Heart left ventricle (tissue), 16 donors: ENCODE results near the gene SMARCC1. TPM values are rescaled to one million over a fixed set of nuclear protein-coding genes. Genes with fewer than 3 reads are reported as not detected.

Experiments used
- ATAC-seq, 4 donors: fragments of 200-7000 bp; cut with Tn5 transposase; one replicate each; pipeline ENCODE4 v1.9.1; 2020 to 2022; ENCODE audit warnings: moderate library complexity in 4 of 4, mild to moderate bottlenecking in 3 of 4, moderate number of reproducible peaks in 1 of 4
- DNase-seq, 5 donors: peaks; one replicate each; pipeline ENCODE4 v3.0.0-alpha.2; 2020
- H3K27ac ChIP-seq, 12 donors: fragments of 200-600 bp; sonication (generic) in 4 of 12; one replicate each; pipeline versions ENCODE4 v1.5.0 to v1.8.0; 2016 to 2022; ENCODE audit warnings: mild to moderate bottlenecking in 2 of 12
- H3K27me3 ChIP-seq, 9 donors: fragments of 200-600 bp; sonication (generic) in 2 of 9; one replicate each; pipeline versions ENCODE4 v1.5.1 to v1.8.0; 2016 to 2022; ENCODE audit warnings: mild to moderate bottlenecking in 3 of 9
- H3K36me3 ChIP-seq, 9 donors: fragments of 200-600 bp; sonication (generic) in 2 of 9; one replicate each; pipeline versions ENCODE4 v1.5.0 to v1.8.0; 2018 to 2022; ENCODE audit warnings: mild to moderate bottlenecking in 2 of 9
- H3K4me1 ChIP-seq, 12 donors: fragments of 200-600 bp; sonication (generic) in 4 of 12; one replicate each; pipeline versions ENCODE4 v1.5.0 to v1.8.0; 2016 to 2022; ENCODE audit warnings: mild to moderate bottlenecking in 3 of 12
- H3K4me3 ChIP-seq, 12 donors: fragments of 200-600 bp; sonication (generic) in 4 of 12; one replicate each; pipeline versions ENCODE4 v1.5.0 to v1.8.0; 2017 to 2022; ENCODE audit warnings: mild to moderate bottlenecking in 9 of 12, moderate library complexity in 4 of 12
- H3K9me3 ChIP-seq, 12 donors: fragments of 200-600 bp; sonication (generic) in 4 of 12; one replicate each; pipeline versions ENCODE4 v1.5.0 to v1.8.0; 2016 to 2022; ENCODE audit warnings: mild to moderate bottlenecking in 1 of 12
- CTCF ChIP-seq, 12 donors: fragments of 200-600 bp; sonication (generic) in 4 of 12; IDR thresholded peaks; one replicate each; pipeline versions ENCODE4 v1.5.0 to v1.8.0; 2018 to 2022; ENCODE audit warnings: antibody characterized with exemption in 12 of 12, mild to moderate bottlenecking in 5 of 12
- POLR2A ChIP-seq, 2 donors: fragments of 450-650 bp; IDR thresholded peaks; one replicate each; pipeline ENCODE4 v1.6.1; 2017; ENCODE audit warnings: antibody characterized with exemption in 2 of 2, mild to moderate bottlenecking in 2 of 2, moderate library complexity in 2 of 2
- WGBS, 4 donors: extraction: QIAGEN DNeasy Blood & Tissue Kit in 2 of 4; methylation state at CpG; one replicate each; pipeline versions ENCODE4 v1.1.5 to v1.1.7; 2013 to 2018; 5-methylcytosine and 5-hydroxymethylcytosine counted together
- intact Hi-C, 10 donors: fragments of 100-400 bp; cut with DNase I; formaldehyde crosslinking; loops; one replicate each; pipeline versions ENCODE4 v1.11.1 to v1.14.2; 2022
- polyA plus RNA-seq, 2 donors: library from polyadenylated mRNA; stranded (reverse); fragments of 200-250 nt; gene quantifications; one replicate each; pipeline ENCODE4 v1.2.3, GENCODE V29; 2013
- total RNA-seq, 9 donors: library from RNA; depleted of rRNA in 2 of 9; stranded (reverse); fragments of >200 nt in 2 of 9; fragmentation: NEBNext Ultra II Directional in 3 of 9; extraction: Animal tissue kit (Norgen Biotek cat#: 25700) in 3 of 9; gene quantifications; one replicate each; pipeline versions ENCODE4 v1.1.0 to v1.2.4, GENCODE V29; 2016 to 2023
- donor health status: ischemic (EF 13 %, LVEDD 7.1; RV severe dilation, severe dysfunction).
- donor health status: healthy with polysubstance abuse.
- donor health status: DM: no; HTN: yes; CAD: no.
- donor health status: DM: no; HTN: no; CAD: no.
- donor health status: ischemic (EF 25% LVEDD 6.9; RV normal size, moderate dysfunction).
- donor health status: ischemic (EF 25% LVEDD 5.7; RV mildly dilated, moderate dysfunction).
- donor health status: healthy.
- donor health status: DM: yes; HTN: yes; CAD: no.
- donor health status: ischemic (EF 35%, LVEDD 5.7; RV mildly dilated, moderate dysfunction).
- donor health status: nonischemic (EF 11% LVEDD 7.7; RV severe dilation, severe dysfunction).
- donor health status: DM: yes; HTN: yes; CAD: no.
- donor health status: PGD.
- donor health status: ischemic (EF 29% LVEDD 5.4; RV normal size, mild dysfunction).
- donor health status: nonischemic (EF 23%, LVEDD 6.1; RV moderate dilation, normal function).

Gene SMARCC1
- total and polyA plus RNA-seq, 11 donors = 5.8 to 31.4 (median 25.5) TPM

GRCh38 chr3:47663630-47664240, 118.0 kb downstream of the SMARCC1 start:
- H3K4me1 ChIP-seq = no peaks in the 10 kb centered on the region
- intact Hi-C loops = no loop called here
- DNase-seq (no peak), ATAC-seq (no peak)
- H3K4me3 ChIP-seq = no peak overlapping the region
- TF ChIP-seq CTCF (IDR thresholded peaks at IDR 0.05) (no peak), POLR2A (IDR thresholded peaks at IDR 0.05) (no peak)
- H3K27ac ChIP-seq = no peak overlapping the region
- peaks cover 0 to 2% (median 0%) of the 10 kb centered on the region in 12 donors for H3K9me3 ChIP-seq
- 94 to 96% (median 95%) methylated on average over 16 of the region's 16 CpGs for WGBS, 4 donors
- no peaks in the 10 kb centered on the region for H3K27me3 ChIP-seq
- peaks cover 0 to 69% (median 43%) of the 10 kb centered on the region in 9 donors for H3K36me3 ChIP-seq

GRCh38 chr3:47661121-47661752, 120.5 kb downstream of the SMARCC1 start:
- peaks cover 0 to 65% (median 39%) of the 10 kb centered on the region in 9 donors for H3K36me3 ChIP-seq
- H3K27ac ChIP-seq = no peak overlapping the region
- peak in 1 of 5 donors; percentile 33 for DNase-seq
- ATAC-seq = peak in 2 of 4 donors; percentile 38 to 57
- 71 to 84% (median 77%) methylated on average over 5 of the region's 5 CpGs for WGBS, 4 donors
- intact Hi-C loops = no loop called here
- H3K4me3 ChIP-seq = no peak overlapping the region
- H3K27me3 ChIP-seq = no peaks in the 10 kb centered on the region
- H3K9me3 ChIP-seq = peaks cover 0 to 7% (median 0%) of the 10 kb centered on the region in 12 donors
- TF ChIP-seq CTCF (IDR thresholded peaks at IDR 0.05) (no peak), POLR2A (IDR thresholded peaks at IDR 0.05) (no peak)
- no peaks in the 10 kb centered on the region for H3K4me1 ChIP-seq

- intact Hi-C loops = no loop called here
- H3K36me3 ChIP-seq = peaks cover 0 to 74% (median 55%) of the 10 kb centered on the region in 9 donors
- WGBS, 4 donors = 92 to 98% (median 93%) methylated on average over 1 of the region's 1 CpG
These were observed 123.2 kb downstream of the SMARCC1 start for GRCh38 chr3:47658444-47658843.

More at GRCh38 chr3:47658444-47658843, 123.2 kb downstream of the SMARCC1 start:
- Histone ChIP-seq H3K4me1 (no peaks in the 10 kb centered on the region), H3K4me3 (no peak overlapping the region), H3K27me3 (no peaks in the 10 kb centered on the region), H3K9me3 (peaks cover 0 to 7% (median 0%) of the 10 kb centered on the region in 12 donors), H3K27ac (no peak overlapping the region)
- DNase-seq (no peak), ATAC-seq (no peak)
- TF ChIP-seq POLR2A (IDR thresholded peaks at IDR 0.05) (no peak), CTCF (IDR thresholded peaks at IDR 0.05) (no peak)
